Stimulated activated CD8-positive, alpha-beta memory T cell treated with anti-CD3 and anti-CD28 coated beads, Interleukin-2, amount 100 ng/mL, for 48 hours (primary cell): ENCODE measurements around the gene C20orf144.
"Not testable (repeated sequence)": the region's sequence is repeated elsewhere in the genome, so short reads cannot be mapped to it uniquely, and the experiment has no call there.

ENCODE experiments used
- DNase-seq, 2 donors: peaks; one replicate each; pipeline ENCODE4 v3.0.0-alpha.2; 2020; ENCODE audit warnings: low read depth in 2 of 2

C20orf144 gene

DNA sequence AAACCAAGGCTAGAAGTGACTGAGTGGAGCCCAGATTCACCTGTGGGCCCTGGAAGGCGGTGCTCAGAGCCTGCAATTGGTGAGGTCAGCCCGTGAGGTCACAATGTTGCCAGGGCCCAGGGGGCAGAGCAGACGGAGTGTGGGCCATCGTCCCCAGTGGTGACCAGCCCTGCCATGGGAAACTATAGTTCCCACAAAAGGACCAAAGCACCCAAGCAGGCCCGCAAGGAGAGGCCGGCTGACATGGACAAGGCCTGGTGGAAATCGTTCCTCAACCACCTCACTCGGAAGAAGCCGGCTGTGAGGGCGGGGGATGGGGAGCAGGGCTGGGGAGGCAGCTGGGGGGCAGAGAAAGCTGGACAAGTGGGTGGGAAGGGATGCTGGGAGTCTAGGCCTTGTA lies at the start of gene C20orf144:
Gene C20orf144, plus strand, starts transcription at position 156 of the 400 bp plus-strand sequence. Its CDS starts 19 bp downstream, at position 175.
- no peak for DNase-seq

DNA sequence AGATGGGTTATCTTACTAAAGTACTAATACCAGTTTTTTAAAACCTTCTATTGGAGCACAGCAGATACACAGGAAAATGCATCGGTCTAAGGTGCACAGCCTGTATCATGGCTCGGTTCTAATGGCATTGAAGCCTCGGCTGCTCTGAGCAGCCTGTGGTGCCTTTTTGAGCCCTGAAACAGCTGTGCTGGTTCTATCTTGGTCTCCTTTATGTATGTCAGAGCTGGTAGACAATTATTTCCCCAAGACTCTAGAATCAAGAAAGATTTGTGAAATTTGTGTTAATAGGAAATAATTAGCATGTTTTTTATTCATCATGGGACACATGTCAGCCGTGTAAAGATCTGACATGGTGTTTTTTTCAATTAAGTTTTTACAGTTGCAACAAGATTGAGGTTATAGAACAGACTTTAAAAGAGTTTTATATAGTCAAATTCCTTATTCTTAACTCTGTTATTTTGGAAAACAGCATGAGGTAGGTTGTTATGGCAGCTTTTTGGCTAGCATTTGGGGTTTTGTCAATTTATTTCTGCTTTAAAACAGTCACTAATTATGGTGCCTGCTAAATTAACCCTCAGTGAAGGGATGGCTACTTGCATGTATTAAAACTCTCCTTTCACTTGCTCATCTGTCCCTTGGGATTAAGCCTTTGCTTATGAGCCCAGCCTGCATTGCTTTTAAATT lies 40.3 kb upstream of the C20orf144 start:
- DNase-seq = no peak

DNA sequence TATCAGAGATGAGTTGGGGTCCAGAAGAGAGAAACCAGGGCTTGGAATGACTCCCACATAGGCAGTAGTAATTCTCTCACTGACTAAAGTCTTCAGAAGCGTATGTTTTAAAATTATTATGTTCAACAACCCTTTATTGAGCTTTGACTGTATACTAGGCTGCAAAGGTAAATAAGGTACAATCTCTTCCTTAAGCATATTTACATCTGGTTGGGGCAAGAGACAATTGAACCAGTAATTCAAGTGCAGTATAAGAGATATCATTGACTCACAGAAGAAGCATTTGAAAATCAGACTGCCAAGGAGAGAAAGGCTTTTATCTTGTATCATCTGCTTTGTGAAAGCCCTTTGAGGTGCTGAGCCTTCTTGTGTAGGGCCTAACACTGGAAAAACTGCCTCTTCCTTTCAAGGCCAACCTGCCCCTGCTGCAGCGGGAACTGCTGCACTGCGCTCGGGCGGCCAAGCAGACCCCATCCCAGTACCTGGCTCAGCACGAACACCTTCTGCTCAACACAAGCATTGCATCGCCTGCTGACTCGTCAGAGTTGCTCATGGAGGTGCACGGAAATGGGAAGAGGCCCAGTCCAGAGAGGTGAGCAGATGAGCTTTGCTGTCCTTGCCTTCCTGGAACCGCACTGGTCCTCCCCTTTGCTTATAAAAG lies 39.3 kb upstream of the C20orf144 start:
- no peak for DNase-seq

DNA sequence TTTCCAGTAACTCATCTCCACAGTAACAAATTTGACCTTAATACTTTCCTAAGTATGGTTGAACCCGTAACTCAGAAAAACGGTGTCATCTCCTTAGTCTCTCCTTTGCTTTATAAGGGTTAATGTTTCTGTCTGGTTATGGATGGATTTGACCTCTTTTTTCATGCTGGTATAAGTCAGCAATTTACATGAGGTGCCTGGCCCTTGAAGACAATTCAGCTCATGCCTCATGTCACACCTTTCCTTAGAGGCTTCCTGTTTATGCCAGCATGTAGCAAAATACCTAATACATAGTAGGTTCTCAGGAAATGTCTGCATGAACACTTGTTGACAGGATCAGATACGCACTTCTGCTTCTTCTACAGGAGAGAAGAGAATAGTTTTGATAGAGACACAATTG lies 37.7 kb upstream of the C20orf144 start:
- no peak for DNase-seq

DNA sequence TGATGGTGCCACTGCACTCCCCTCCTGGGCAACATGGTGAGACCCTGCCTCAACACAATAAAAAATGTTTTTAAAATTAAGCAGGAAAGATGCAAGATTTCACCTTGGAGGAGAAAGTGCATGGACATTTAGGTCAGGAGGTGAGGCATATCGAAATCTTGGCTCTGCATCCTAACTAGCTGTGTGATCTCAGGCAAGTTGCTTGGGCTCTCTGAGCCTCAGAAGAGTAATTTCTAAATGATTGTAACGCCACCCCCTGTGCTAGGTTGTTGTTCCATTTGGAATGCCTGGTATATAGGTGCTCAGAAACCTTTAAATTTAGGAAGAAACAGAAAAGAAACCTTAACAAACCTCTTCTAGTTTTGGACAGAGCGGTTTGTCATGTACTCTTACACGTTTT lies 35.9 kb upstream of the C20orf144 start:
- DNase-seq = no peak

DNA sequence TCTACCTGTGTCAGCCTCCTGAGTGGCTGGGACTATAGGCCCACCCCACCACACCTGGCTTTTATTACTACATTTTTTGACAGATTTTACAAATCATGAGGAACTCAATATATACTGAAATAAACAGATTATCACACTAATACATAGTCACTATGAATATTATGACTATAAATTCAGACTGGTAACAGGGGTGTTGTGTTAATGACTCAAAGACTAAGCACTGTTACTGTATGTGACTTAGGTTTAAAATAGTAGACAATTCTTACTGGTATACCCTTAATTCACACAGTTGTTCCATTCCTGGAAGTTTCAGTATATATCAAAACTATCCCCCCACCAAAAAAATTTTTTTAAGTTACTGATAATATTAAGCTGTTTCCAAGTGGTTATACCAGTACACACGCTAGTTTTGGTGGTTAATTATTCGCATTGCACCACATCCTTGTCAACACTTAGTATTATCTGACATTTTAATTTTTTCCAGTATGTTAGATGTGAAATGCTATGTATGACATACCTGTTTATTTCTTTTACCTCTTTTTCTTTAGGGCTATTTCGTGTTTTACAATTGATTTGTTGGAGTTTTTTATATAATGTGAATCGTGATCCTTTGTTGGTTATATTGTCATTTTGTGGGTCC lies 34.4 kb upstream of the C20orf144 start:
- no peak for DNase-seq

DNA sequence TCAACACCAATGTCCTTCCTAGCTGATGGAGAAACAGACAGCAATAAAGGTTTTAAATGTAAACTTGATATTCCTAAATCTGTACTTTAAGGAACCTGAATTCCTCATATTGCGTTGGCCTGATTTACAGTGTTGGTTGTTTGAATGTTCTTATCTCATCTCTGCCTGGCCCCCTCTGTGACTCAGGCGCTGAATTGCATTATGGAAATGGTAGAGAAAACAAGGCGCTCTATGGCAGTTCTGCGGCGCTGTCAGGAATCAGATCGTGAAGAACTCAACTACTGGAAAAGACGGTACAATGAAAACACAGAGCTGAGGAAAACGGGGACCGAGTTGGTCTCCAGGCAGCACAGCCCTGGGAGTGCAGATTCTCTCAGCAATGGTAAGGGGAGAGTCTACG lies 32.6 kb upstream of the C20orf144 start:
- no peak for DNase-seq

DNA sequence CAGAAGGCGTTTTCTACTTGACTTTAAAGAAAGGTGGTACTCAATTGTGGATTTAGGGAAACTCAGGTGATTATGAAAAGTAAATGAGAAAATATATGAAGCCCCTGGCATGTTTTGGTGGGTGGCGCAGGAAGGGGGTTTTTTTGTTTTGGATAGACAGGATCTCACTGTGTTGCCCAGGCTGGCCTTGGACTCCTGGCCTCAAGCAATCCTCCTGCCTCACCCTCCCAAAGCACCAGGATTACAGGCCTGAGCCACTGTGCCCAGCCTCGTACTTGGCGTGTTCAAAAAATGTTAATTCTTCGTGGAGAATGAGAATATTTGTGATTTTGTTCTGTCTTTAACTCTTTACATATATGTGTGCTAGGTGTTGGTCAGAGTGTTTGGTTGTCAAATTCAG lies 32.1 kb upstream of the C20orf144 start:
- DNase-seq = no peak

DNA sequence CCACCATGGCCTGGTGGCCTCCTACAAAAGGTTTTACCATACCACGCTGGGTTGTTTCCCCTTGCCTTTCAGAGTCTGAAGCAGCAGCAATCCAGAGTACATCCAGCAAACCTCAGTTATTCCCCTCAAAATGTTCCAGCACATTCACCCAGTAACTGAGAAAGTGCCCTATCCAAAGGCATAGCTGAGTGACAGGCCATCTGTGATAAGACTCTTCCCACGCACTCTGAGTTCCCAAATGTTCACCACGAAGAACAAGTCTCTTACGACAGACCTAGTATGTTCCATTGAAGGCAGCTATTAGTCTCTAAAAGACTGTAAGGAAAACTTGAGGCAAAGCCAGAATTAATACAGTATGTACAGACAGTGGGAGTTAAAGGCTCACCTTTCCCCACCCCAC lies 31.6 kb upstream of the C20orf144 start:
- no peak for DNase-seq

DNA sequence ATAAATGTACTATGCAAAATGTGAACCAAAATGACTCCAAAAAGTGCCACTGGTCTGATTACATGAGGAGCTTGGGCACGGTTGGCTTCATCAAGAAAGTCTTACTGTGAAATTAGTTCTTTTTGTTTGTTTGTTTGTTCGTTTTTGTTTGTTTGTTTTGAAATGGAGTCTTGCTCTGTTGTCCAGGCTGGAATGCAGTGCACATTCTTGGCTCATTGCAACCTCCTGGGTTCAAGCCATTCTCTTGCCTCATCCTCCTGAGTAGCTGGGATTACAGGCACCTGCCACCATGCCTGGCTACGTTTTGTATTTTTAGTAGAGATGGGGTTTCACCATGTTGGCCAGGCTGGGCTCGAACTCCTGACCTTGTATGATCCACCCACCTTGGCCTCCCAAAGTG lies 30.2 kb upstream of the C20orf144 start:
- not testable (repeated sequence) for DNase-seq

DNA sequence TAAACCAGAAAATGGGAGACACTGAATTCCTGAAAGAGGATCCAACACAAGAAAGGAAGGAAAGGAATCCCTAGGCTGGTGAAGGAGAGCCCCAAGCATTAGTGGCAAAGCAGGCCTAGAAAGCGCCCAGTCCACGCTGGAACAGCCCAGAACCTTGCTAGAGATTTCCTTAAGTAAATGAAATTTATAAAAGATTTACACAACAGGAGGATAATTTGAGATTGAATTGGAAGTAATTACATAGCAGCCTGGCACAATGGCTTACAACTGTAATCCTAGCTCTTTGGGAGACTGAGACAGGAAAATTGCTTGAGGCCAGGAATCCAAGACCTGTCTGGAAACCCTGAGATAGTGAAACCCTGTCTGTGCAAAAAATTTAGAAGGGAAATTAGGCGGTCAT lies 26.8 kb upstream of the C20orf144 start:
- DNase-seq = no peak

DNA sequence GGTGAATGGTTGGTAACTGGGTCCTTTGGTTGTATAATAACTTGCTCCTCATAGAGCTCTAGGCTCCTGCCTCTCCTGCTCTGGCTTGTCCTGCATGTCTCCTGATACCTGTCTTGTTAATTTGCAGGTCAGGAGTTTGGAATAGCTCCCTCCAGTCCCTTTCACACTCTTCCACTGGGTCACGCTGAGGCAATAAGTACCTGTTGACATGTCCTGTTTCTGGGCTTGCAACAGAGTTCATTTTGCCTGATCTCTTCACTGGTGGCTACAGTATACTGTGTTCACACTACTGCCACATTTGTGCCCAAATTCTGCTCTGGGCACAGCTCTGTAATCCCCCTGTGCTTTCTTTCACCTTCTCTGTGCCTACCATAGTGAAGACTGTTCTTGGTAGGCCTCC lies 25.4 kb upstream of the C20orf144 start:
- DNase-seq = no peak

DNA sequence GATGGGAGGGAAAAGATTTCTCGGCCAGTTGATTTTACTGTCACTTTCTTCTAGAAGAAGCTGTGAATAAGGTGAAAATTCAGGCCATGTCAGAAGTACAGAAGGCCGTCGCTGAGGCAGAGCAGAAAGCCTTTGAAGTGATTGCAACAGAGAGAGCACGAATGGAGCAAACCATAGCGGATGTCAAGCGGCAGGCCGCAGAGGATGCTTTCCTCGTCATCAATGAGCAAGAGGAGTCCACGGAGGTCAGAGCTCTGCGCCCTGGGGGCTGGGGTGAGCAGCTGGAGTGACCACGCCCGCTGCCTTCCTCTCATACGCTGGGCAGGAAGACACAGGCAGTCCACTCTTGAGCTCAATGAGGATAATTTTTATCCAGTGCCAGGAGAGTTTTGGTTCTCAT lies 21.8 kb upstream of the C20orf144 start:
- no peak for DNase-seq

DNA sequence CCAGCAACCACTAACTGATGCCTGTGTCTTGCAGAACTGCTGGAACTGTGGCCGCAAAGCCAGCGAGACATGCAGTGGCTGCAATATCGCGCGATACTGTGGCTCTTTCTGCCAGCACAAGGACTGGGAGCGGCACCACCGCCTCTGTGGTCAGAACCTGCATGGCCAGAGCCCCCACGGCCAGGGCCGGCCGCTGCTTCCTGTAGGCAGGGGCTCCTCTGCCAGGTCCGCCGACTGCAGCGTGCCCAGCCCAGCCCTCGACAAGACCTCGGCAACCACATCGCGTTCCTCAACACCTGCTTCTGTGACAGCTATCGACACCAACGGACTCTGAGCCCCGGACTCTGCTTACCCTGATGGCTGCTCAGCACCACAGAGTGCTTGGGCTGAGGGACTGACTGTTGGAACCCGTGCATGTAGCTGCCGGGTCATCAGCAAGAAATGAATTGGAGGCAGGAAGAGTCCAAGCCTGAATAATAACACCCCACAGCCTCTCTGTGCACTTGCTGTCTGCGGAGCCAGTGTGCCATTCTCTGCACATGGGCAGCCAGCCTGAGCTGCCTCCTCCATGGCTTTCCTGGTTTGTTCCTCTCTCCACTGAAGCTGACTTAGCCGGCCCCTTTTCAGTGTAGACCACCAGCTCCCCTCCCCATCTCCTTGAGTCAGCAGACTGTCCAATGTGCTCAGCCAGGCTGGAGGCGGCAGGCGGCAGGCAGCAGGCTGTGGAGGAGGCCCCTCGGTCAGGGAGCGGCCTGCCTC lies 17.6 kb upstream of the C20orf144 start:
- DNase-seq = no peak

DNA sequence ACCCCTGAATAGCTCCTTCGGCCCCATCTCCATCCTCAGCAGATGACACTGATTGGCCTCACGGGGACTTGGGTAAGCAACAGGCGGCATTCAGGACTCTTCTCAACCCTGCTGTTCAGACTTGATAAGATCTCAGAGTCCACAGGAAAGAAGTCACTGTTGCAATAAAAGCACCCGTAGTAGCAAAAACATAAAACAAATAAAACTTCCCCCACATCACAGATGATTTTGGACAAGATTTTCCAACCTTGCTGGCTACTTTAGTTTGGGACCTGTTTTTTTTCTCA lies 17.1 kb upstream of the C20orf144 start:
- DNase-seq = no peak

DNA sequence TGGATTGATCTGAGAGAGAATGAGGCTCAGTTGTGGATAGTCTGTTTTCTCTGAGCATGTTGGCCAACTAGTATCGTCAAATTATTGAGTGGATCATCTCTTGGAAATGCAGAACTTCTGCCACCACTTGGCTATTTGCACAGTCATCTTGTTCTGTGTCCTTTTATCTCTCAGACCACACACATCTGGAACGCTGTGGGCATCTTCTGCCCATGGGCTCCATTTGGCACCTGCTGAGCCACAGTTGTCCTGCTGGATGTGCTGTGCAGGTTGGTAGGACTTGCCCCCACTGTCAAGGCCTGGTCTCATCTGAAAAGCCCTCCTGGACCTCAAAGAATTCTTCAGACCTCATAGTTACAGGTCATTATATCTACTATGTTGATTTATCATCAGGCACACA lies 16.7 kb upstream of the C20orf144 start:
- no peak for DNase-seq

DNA sequence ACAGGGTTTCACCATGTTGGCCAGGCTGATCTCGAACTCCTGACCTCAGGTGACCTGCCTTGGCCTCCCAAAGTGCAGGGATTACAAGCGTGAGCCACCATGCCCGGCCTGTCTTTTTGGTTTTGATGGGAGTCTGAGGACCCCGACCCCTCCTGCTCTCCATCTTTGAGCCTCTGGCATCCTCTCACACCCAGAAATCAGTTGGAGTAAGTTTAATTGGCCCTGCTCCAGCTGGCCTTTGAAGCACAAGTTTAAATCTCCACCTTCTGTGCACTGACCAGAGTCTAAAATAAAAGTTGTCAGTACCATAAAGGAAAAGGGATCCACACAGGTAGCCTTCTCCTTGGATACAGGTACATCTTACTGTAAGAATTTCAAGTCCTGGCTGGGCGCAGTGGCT lies 15.9 kb upstream of the C20orf144 start:
- no peak for DNase-seq

DNA sequence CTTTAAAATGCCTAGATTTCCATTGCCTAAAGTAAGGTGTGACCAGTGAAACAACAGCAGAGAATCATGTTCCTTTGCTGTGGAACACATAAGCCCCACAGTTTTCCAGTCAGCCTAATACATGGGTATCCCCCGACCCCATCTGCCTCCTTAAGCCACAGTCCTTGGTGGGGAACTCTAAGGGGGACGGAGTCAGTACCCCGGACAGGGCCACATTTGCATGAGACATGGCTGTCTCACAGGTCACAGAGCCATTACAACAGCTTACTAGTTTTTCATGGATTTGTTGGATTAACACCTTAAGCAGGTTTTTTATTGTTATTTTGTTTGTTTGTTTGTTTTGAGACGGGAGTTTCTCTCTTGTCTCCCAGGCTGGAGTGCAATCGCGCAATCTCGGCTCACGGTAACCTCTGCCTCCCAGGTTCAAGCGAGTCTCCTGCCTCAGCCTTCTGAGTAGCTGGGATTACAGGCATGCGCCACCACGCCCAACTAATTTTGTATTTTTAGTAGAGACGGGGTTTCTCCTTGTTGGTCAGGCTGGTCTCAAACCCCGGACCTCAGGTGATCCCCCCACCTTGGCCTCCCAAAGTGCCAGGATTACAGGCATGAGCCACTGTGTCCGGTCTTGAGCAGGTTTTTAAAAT lies 15.0 kb upstream of the C20orf144 start:
- not testable (repeated sequence) for DNase-seq

DNA sequence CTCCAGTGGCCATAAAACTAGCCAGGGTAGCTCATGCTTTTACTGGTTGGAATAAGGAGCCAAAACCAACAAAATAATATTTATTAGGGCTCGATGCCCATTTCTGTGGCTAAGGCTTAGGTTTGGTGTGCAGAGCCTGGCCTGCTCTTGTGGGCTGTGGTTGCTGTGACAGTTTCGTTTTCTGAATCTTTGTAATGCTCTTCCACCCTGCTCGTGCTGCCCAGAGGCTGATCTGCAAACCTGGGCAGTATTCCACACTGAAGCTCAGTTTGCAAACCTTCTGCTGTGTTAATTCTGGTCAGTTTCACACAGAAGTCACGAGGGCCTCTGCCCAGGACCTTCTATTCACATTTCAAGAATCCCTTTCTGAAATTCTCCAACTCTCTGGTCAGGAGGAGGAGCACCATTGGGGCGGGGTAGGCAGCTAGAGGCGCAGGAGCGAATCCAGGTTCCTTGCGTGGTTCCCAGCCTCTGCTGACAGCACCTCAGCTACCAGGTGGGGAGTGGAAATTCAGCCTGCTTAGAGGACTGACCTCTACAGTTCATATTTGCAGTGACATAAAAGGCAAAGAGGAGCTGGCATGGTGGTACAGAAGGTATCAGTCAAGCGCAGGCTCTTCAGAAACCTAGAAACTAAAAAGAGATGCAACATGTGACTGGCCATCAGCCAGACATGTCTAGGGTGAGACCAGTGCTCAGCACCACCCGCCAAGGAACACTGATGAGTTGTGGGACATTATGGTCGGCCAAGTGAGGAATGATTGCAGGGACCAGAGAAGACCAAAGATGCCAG lies 14.3 kb upstream of the C20orf144 start:
- DNase-seq = no peak

DNA sequence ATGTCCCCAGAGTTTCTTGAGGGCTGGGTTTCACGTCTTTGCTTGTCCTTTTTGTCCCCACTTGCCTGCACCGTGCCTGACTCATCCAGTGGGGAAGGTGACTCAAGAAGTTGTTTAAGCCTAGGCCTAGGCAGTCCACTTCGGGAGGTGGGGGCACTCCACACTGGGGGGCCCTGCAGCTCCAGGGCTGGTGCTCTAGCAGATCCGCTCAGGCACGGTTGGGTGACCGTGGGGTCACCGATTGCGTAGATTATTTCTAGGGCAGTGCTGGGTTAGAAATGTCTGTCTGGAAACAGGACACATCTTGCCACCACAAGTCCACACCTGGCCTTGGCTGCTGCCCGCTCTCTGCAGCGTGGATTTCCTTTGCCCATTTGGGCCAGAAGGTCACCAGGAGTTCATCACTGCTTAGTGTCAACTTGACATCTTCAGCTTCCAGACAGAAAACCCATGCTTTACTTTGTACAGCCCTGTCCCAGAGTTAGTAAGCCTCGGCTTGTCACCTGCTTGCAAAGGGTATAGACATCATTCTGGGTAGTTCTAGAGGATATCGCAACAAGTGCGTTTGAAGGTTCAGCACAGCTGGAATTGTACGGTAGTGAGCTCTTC lies 13.6 kb upstream of the C20orf144 start:
- DNase-seq = no peak

DNA sequence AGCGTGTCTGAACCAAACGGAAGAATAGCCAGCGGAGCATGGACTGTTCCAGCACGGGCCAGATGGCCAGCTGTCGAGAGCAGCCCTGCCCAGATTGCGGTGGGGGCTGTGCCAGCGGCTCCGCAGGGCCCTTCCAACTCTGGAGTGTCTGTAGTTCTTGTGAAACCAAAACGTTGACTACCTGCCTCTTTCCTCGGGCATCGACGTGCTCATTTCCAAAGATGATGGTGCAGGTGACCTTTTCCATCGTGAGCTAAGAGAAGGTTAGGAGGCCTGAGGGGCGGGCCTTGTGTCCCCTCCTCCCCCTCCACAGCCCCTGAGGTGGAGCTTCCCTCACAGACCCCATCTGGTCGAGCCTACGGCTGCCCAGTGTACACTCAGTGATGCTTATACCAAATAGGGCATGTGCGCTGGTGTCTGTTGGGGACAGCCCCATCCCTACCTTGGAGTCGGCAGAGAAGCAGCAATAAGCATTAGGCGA lies 12.9 kb upstream of the C20orf144 start:
- DNase-seq = no peak
